ENCODE results near the gene PICALM. TPM values are rescaled to one million over a fixed set of nuclear protein-coding genes. Genes with fewer than 3 reads are reported as not detected.

Gene PICALM
- total RNA-seq, 1 donor from 2014 or later: 135 TPM

GRCh38 chr11:86079421-86079820 lies 10.5 kb upstream of the PICALM start:
- DNase-seq (ENCODE audit: low read depth in 2 of 2): no peak

- no peak for DNase-seq (ENCODE audit: low read depth in 2 of 2)
Measured at GRCh38 chr11:86073948-86074347, 5.1 kb upstream of the PICALM start.

DNA sequence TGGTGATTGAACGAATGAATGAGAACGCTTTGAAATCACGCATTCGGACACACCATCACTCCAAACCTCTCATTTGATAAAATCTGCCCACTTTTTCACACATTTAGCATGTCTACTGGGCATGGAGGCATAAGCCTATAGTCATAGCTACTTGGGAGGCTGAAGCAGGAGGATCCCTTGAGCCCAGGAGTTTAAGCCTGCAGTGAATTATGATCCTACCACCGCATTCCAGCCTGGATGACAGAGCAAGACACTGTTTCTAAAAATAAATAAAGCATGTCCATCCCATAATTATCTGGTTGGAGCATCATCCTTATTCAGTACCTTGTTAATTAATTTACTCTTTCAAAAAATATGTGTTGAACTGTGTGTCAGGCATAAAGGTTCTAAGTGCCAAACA lies 3.3 kb upstream of the PICALM start:
- no peak for DNase-seq (ENCODE audit: low read depth in 2 of 2)

DNA sequence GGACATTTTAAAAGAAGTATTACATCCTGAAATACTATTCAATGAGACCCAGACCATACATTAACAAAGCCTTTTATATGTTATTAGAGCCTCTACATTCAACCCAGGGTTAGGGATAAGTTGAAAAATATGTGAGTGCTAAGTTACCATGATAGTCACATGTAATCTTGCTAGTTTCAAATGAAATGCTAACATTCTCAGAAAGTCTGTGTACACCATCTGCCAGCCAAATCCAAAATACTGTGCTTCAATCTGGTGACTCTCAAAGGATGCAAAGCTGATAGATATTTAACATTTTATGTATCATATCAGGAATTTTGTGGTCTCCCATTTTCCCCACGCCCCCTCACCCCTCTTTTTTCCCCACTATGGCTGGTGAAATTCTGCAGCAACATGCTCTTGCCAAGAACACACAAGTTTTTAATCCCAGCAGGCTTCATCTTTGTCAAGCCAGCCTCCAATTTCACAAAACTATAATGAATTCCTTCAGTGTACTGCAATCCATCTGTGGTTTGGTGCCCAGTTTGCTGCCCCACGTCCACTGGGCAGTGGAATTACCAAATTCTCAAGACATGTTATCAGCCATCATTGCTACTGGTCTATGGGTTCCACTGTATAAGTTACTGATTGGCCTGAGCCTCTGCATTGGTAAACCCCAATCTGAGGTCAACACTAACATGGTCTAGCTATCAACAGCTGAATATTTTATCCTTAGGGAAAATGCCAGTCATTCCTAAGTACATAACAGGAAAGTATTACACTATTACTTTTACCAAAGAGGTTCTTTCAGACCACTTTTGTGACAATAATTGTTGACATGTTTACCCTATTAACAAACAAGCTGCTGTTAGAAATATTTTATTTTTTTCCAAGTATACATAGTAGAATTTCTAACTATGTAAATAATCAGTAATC lies 1.5 kb upstream of the PICALM start:
- DNase-seq (ENCODE audit: low read depth in 2 of 2): no peak

DNA sequence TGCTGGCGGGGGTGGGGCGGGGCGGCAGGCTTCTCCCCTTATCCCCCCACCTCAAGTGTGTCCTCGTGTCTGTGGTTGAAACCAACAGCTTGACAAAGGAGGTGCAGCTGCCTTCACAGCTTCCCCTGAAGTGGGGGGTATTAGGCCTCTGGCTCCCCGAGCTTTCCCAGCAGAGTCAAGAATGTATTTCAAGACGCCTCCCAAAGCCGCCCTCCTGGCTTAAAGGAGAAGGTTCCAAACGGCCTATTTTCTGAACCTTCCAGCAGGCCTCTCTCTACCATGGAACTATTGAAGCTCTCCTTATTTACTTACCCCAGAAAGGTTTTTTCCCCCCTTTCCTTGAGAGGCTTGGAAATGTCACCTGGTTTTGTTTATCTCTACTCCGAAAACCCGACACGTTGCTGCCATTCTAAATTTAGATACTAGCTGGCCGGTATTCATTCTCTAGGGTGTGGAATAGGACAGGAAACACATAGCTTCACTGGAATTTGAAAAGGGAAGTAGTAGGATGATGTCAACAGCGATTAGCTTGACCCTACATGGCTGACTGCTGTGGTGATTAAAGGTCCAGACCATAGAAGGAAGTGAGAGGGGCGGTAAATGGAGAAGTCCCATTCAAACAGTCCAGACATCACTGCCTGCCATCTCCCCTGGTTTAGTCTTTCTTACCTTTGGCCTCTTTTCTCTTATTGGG lies 671 bp upstream of the PICALM start:
- peak; percentile 99 for DNase-seq (ENCODE audit: low read depth in 2 of 2)

- peak in 1 of 2 donors; percentile 43 for DNase-seq (ENCODE audit: low read depth in 2 of 2)
Measured at GRCh38 chr11:86068138-86068871, 579 bp downstream of the PICALM start.

DNA sequence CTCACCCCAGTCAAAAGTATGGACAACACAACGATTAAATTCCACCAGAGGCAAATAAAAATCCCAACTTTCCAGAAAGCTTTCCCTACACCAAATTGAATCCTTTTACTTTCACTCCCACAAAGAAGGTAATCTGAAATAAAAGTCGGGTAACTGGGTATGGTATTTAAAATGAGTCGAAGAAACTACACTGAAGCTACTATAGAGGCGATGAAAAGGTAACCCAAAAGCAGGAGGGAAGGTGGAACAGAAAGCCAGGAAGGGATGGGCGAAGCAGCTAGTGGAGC lies 1.1 kb downstream of the PICALM start:
- DNase-seq (ENCODE audit: low read depth in 2 of 2): no peak

DNA sequence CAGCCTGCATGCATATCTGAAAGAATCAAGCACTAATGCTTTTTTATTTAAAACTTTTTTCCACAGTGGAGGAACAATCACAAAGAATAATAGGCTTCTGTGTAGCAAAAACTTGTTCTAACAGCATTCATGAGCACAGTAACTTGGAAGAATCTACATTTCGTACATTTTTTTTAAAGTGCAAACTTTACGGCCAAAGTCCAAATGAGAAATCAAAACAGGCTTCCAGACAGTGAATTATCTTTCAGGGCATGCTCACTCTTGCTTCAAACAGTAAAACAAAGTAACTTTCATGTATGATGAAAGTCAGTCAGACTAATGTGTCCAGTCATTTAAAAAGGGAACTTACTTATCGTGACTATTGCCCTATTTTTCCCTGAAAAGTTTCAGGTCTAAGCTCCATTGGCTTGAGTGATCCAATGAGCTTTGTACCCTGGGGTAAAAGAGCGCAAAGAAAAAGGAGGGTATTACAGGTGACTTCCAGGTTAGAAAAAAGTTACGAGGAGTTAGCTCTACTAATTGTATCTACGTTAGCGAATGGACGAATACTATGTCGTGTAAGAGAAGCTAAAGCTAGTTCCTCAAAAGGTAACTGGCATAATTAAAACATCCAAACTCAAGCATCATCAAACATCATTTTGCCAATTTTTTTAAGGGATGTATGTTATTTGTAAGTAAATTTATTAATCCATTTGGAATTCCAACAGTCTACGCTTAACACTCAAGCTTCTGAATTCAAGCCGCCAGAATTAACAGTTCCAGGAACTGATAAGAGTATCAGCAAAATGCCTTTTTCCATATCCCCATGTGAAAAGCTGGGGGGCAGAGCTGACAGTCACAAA lies 1.7 kb downstream of the PICALM start:
- DNase-seq (ENCODE audit: low read depth in 2 of 2): peak in 1 of 2 donors; percentile 17

- no peak for DNase-seq (ENCODE audit: low read depth in 2 of 2)
Measured at GRCh38 chr11:86066657-86067008, 2.3 kb downstream of the PICALM start.

DNA sequence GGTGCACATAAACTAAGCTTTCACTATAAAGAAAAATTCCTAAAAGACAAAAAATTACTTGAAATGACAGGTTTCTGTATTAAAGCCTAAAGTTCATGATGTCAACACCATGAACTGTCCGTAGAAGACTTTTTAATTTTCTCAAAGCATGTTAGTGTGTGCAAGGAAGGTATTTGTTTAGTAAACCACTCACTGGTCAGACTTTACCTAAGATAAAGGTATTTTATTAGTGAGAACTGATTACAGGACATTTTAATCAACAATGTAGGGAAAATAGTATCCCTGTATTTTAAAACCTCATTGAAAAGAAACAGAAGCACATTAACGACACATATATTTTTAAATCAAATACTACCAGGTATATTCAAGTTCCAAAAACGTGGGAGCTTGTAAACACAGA lies 2.9 kb downstream of the PICALM start:
- DNase-seq (ENCODE audit: low read depth in 2 of 2): no peak

DNA sequence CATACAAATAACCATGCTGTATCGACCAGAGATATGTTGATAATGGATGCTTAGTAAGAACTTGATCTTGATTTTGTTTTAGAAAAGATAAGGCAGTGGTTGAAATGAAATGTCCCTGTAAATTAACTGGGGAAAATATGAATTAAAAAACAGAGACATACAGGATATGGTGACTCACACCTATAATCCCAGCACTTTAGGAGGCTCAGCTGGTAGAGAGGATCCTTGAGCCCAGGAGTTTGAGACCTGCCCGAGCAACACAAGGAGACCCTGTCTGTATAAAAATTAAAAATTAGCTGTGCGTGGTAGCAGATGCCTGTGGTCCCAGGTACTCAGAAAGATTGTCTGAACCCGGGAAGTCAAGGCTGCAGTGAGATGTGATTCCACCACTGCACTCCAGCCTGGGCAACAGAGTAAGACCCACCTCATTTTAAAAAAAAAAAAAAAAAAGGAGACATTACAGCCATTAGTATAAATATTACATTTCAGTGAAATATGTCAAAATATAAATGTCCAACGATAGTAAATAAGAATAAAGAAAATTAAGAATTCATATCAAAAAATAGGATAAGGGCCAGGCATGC lies 4.6 kb downstream of the PICALM start:
- peak in 1 of 2 donors; percentile 71 for DNase-seq (ENCODE audit: low read depth in 2 of 2)

GRCh38 chr11:86063536-86063935 lies 5.3 kb downstream of the PICALM start:
- DNase-seq (ENCODE audit: low read depth in 2 of 2): peak in 1 of 2 donors; percentile 37

GRCh38 chr11:86062719-86063118 lies 6.2 kb downstream of the PICALM start:
- peak in 1 of 2 donors; percentile 41 for DNase-seq (ENCODE audit: low read depth in 2 of 2)

DNA sequence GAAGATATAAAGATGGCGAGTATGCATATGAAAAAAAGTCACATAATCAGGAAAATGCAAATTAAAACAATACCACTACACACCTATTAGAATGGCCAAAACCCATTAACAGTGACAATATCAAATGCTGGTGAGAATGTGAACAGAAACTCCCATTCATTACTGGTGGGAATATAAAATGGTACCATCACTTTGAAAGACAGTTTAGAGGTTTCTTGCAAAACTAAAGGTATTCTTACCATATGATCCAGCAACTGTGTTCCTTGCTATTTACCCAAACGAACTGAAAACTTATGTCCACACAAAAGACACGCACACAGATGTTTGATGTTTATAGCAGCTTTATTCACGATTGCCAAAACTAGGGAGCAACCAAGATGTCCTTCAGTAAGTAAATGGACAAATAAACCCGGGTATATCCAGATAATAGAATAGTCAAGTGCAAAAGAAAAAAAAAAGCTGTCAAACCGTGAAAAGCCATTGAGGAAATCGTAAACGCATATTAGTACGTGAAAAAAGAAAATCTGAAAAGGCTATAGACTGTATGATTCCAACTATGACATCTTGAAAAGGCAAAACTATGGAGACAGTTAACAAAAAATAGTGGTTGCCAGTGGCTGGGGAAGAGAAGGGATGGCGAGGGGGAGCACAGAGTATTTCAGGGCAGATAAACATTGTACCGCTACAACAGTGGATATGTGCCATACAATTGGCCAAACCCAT lies 7.2 kb downstream of the PICALM start:
- no peak for DNase-seq (ENCODE audit: low read depth in 2 of 2)

DNA sequence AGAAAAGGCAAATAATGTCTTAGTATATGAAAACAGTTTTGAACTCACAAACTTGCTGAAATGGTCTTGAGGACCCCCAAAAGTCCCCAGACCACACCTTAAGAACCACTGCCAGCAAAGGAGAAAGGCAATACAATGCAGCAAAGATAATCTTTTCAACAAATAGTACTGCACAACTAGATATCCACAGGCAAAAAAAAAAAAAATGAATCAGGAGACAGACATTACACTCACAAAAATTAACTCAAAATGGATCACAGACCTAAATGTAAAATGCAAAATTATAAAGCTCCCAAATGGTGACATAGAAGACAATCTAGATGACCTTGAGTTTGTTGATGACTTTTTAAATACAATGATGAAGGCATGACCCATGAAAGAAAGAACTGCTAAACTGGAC lies 8.3 kb downstream of the PICALM start:
- DNase-seq (ENCODE audit: low read depth in 2 of 2): no peak

DNA sequence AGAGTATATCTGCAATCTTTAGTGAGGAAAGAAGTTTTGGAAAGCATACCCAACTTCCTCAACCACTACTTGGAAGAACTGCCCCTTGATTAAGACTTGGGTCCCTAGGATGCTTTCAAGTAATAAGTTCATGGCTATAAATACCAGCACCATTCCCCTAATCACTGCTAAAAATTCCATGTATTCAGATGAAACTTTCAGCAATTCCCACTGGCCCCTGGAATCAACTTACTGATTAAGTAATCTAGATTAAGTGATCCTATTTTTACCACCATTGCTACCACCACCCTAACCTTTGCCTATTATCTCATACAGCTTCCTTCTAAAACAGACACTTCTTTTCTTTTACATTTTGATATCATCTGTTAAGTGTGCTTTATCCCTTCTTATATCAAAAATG lies 10.5 kb downstream of the PICALM start:
- DNase-seq (ENCODE audit: low read depth in 2 of 2): no peak

- no peak for DNase-seq (ENCODE audit: low read depth in 2 of 2)
Measured at GRCh38 chr11:86056351-86056854, 12.5 kb downstream of the PICALM start.

GRCh38 chr11:86052693-86053641 lies 15.9 kb downstream of the PICALM start:
- no peak for DNase-seq (ENCODE audit: low read depth in 2 of 2)

GRCh38 chr11:86050196-86050709 lies 18.6 kb downstream of the PICALM start:
- DNase-seq (ENCODE audit: low read depth in 2 of 2): no peak
